Posterior cingulate gyrus (tissue), 11 donors: Measurements from ENCODE around the gene TIGIT.
"Not testable (repeated sequence)": the region's sequence is repeated elsewhere in the genome, so short reads cannot be mapped to it uniquely, and the experiment has no call there.

Source experiments
- DNase-seq, 10 donors: peaks; one replicate each; pipeline versions ENCODE4 v3.0.0 to v3.0.0-alpha.2; 2020 to 2021; ENCODE audit warnings: mixed read lengths in 3 of 10
- intact Hi-C: fragments of 100-400 bp; cut with DNase I; formaldehyde crosslinking; loops from one replicate; pipeline ENCODE4 v1.15.1; 2023

Gene TIGIT

GRCh38 chr3:114293838-114294535 lies at the start of gene TIGIT:
Gene TIGIT, plus strand, starts transcription at chr3:114294028. Its CDS starts 34 bp downstream, at chr3:114294062.
- no peak for DNase-seq
- intact Hi-C loops: no loop called here

DNA sequence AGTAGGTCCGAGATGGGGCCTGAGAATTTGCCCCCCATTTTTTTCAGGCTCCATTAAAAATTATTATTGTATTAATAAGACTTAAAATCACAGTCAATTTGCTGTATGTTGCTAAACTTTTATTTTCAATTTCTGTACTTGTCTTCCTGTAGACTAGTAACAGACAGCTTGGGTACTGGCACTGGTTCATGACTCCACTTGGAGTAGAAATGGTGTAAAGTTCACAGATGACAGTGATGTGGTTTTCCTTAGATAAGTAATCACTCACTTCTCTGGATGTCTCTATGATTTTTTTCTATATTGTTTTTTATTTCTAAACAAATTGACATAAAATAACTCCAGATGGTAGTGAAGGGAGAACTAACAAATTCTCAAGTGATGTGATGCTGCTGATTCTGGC lies 40.9 kb upstream of the TIGIT start:
- intact Hi-C loops: no loop called here
- DNase-seq: no peak

DNA sequence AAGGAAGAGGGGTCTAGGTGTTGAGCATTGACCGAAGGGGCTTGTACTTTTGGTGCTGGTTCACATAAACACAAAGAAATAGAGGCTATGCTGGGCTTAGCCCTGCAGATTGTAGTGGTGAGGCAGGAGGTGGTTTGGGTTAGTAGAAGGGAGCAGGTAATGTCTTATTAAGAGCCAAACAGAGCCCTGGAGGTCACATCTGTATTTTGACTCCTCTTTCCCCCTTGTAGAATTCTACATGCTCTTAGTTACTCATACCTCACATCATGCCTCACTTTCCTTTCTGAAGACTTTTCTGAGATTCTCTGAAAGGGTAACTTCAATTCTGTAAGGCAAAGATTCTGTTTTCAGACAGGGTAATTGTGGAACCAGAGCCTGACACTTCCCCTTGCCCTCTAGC lies 40.3 kb upstream of the TIGIT start:
- no peak for DNase-seq
- intact Hi-C loops: no loop called here

DNA sequence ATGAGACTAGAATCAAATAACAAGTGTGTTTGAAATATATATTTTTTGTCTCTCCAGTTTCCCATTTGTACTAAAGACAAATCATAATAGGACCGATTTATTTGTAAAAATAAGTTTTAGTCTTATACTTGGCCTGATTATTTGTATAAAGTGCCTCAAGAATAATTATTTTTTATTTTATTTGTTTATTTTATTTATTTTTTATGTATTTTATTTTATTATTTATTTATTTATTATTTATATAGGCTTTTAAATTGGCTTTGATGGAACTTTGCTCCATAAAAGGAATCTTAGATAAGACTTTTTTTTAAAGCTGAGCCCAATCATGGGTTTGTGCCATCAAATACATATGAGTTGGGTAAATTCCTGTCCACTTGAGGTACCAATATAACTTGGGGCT lies 34.3 kb upstream of the TIGIT start:
- no peak for DNase-seq
- intact Hi-C loops: no loop called here

GRCh38 chr3:114260152-114260551 lies 33.7 kb upstream of the TIGIT start:
- no peak for DNase-seq
- intact Hi-C loops: no loop called here

- no peak for DNase-seq
- intact Hi-C loops: no loop called here
Observed at GRCh38 chr3:114270019-114270418, 23.8 kb upstream of the TIGIT start.

- DNase-seq: no peak
- intact Hi-C loops: no loop called here
Observed at GRCh38 chr3:114272271-114272670, 21.6 kb upstream of the TIGIT start.

GRCh38 chr3:114274929-114275328 lies 18.9 kb upstream of the TIGIT start:
- no peak for DNase-seq
- intact Hi-C loops: no loop called here

DNA sequence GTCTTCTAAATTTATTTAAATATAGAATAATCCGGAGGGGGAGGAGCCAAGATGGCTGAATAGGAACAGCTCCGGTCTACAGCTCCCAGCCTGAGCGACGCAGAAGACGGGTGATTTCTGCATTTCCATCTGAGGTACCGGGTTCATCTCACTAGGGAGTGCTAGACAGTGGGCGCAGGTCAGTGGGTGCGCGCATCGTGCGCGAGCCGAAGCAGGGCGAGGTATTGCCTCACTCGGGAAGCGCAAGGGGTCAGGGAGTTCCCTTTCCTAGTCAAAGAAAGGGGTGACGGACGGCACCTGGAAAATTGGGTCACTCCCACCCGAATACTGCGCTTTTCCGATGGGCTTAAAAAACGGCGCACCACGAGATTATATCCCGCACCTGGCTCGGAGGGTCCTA lies 17.0 kb upstream of the TIGIT start:
- intact Hi-C loops: not testable (repeated sequence)

GRCh38 chr3:114284644-114285043 lies 9.2 kb upstream of the TIGIT start:
- DNase-seq: no peak
- intact Hi-C loops: no loop called here

More for the DNA sequence above, 17.0 kb upstream of the TIGIT start:
- not testable (repeated sequence) for DNase-seq

- intact Hi-C loops: no loop called here
- no peak for DNase-seq
Observed at GRCh38 chr3:114285648-114286230, 8.1 kb upstream of the TIGIT start.

- no peak for DNase-seq
- intact Hi-C loops: no loop called here
Observed at GRCh38 chr3:114286266-114286665, 7.6 kb upstream of the TIGIT start.

DNA sequence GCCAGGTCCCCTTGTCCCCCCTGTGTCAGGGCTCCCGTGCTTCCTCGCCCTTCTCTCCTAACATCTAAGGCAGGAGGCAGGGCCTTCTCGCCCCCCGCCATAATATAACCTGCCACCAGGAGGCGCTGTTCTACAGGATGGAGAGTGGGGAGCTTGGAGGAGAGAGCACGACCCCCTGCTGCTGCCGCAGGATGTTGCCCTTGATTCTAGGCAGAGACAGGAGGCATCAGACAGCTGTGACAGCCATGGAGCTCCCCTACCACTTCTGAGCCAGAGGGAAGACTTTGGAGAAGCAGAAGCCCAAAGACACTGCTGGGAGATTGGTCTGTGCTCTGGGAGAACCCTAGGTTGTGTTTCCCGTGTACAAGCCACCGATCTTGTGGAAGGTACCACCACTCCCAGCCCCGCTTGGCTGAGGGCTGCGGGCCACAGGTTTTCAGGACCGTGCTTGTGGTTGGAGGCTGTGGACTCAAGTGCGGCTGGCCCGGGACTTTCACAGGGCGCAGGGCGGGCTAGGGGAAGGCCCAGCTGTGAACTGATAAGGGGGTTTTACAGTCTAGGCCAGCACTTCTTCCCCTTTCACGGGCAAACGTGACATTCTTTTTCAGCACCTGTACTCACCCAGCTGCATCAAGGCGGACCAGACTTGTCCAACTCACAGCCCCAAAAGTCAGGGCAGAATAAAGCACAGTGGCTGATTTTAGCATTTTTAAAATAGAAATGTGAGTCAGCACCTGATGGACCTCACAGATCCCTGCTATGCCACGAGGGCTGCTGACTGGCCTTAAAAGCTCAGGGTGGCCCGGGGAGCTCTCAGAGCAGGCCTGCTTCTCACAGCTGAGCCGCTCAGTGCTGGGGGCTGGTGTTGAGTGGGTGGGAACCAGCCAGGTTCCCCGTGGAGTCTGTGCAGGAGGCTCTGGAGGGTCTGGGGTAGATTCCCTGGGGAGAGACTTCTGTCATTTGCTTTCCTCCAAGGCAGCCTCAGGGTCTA lies 2.6 kb upstream of the TIGIT start:
- DNase-seq: peak in 6 of 10 donors; percentile 23 to 86 (median 37)
- intact Hi-C loops: no loop called here

DNA sequence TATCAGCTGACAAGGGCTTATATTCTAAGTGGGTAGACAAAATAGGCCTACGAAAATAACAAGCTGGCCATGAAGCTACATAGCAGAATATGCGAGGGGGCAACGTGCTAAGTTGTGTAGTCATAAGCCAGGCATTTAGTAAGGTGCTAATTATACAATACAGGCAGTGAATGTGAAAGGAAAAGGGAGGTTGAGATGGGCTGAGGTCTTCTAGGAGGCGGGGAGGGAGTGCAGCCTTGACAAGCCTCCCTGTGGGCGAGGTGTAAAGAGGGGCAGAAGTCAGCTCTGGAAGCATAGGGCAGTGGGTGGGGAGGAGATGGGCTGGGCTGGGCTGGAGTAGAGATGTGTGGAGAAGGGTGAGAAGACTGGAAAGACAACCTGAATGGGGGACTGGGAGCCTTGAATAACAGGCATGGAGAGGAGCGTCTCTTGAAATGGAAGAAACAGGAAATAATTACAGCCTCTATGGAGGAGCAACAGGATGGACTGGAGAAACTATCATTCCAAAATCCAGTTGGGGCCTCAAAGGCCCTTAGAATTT lies 1.2 kb downstream of the TIGIT start:
- DNase-seq: no peak
- intact Hi-C loops: no loop called here

- intact Hi-C loops: no loop called here
- no peak for DNase-seq
Observed at GRCh38 chr3:114295946-114296345, 2.1 kb downstream of the TIGIT start.

DNA sequence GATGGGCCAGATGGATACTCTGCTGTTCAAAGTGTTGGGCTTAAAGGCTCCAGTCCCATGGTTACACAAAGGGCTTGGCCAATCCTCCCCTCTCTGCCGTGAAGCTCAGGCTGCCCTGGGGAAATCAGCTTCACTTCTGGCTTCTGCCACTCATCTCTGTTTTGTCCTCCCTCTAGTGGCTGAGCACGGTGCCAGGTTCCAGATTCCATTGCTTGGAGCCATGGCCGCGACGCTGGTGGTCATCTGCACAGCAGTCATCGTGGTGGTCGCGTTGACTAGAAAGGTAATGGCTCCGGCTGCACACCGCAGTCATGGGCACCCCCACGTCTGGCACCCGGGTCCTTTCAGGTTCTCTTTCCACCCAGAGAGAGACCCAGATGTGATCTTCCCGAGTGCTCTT lies 5.6 kb downstream of the TIGIT start:
- DNase-seq: peak in 1 of 10 donors; percentile 70
- intact Hi-C loops: no loop called here

GRCh38 chr3:114299941-114300624 lies 6.3 kb downstream of the TIGIT start:
- DNase-seq: no peak
- intact Hi-C loops: no loop called here

- intact Hi-C loops: no loop called here
- DNase-seq: no peak
Observed at GRCh38 chr3:114307222-114307830, 13.5 kb downstream of the TIGIT start.

DNA sequence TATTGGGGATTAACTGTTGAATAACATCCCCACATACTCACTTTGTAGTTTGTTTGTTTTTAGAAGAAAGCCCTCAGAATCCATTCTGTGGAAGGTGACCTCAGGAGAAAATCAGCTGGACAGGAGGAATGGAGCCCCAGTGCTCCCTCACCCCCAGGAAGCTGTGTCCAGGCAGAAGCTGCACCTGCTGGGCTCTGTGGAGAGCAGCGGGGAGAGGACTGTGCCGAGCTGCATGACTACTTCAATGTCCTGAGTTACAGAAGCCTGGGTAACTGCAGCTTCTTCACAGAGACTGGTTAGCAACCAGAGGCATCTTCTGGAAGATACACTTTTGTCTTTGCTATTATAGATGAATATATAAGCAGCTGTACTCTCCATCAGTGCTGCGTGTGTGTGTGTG lies 14.0 kb downstream of the TIGIT start:
- intact Hi-C loops: no loop called here
- no peak for DNase-seq

DNA sequence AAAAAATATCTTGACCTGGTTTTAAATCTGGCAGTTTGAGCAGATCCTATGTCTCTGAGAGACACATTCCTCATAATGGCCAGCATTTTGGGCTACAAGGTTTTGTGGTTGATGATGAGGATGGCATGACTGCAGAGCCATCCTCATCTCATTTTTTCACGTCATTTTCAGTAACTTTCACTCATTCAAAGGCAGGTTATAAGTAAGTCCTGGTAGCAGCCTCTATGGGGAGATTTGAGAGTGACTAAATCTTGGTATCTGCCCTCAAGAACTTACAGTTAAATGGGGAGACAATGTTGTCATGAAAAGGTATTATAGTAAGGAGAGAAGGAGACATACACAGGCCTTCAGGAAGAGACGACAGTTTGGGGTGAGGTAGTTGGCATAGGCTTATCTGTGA lies 14.5 kb downstream of the TIGIT start:
- no peak for DNase-seq
- intact Hi-C loops: no loop called here
